NOMO-1 (cell line): ENCODE measurements around the gene NFIX.

ENCODE experiments used
- DNase-seq, 2 experiments: peaks; one replicate each; lab custom pipeline; 2025; ENCODE audit not compliant: unreplicated experiment in 2 of 2; lab: John Stamatoyannopoulos, UW

Gene NFIX

GRCh38 chr19:13087795-13088537 is 92.7 kb downstream of the NFIX start:
- DNase-seq: no peak

DNA sequence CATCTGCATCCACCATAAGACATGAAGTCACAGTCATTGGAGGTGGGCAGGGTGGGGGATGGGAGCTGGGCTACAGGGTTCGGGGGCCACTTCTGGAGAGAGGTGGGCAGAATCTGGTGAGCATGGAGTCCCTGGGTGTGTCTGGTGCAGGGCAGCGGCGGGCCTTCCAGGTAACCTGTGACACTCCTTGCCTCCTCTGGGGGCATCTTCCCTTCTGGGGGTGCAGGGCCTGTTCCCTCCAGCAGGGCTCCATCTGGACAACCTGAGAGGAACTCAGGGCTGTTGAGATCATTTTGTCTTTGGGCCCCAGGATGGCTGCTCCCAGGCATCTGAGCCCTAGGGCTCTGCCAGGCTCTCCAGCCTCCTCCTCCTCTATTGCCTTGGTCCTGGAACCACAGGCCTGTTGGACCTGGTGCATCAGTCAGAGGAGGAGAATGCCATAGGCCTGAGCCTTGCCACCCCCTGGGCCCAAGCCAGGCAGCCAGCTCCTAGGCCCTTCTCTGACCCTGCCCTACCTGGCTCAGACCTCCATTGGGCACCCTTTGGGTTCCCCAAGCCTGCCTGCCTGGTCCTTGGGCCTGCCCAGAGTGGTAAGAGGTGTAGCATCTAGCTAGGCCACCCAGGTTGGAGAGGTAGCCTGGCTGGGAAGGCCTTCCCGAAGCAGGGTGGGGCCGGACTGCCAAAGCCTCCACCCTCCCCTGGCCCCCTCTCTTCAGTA is 94.0 kb downstream of the NFIX start:
- DNase-seq: no peak

DNA sequence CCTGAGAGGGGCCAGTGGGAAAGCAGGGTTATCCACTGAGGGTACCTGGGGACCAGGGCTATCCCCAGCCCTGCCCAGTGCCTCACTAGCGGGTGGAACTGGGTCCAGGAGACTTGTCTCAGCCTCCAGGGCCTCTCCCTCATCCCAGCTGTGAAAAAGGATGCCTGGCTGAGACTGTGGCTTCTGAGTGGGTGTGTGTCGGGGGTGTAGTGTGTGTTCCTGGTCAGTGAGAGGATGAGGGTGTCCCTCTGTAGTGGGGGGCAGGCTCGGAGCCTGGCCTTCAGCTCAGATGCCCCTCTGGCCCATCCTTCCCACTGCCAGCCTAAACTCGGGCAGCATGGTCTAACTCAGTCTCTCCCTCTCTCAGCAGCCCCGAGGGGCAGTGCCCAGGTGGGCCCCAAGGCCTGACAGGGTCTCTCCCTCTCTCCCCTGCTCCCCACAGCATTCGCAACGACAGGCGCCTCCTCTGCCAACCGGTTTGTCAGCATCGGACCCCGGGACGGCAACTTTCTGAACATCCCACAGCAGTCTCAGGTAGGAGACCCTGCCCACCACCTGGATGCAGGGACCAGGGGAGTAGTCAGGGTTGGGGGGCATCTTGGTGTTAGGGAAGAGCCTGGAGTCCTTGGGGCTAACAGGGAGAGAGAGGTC is 94.7 kb downstream of the NFIX start:
- DNase-seq: no peak

- DNase-seq: peak in 1 of 2 experiments; percentile 35
Observed at GRCh38 chr19:13090511-13091231, 95.4 kb downstream of the NFIX start.

DNA sequence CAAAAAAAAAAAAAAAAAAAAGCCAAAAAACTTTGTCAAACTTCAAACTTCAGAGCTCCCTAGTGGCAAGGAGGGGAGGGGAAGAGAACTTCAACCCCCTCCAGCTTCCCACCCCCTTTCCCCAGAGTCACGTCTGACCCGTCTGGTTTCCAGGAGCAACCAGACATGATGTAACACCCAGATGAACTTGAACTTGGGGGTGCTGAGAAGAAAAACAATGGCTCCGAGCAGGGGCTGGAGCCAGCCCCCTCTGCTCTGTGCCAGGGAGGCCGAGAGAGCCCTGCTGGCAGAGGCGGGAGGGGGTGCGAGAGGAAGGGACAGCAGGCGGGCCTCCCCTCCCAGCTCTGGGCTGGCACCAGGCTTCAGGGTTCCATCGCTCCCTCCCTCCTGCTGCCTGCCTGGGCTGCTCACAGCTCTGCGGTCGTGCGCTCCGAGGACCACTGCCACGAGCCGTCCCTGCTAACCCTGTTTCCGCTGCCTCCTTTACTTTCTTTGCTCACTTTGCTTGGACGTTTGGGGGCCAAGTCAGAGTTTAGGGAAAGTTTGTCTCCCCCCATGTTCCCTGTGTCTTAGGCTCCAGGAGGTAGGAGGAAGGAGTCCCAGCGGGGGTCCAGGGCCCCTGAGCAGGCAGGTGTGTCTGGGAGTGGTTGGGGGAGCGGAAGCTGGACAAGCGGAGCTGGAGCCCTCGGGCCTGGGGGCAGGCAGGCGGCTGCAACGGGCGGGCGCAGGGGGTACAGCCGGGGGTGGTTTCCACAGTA is 96.3 kb downstream of the NFIX start:
- DNase-seq: no peak

GRCh38 chr19:13092158-13092543 is 96.9 kb downstream of the NFIX start:
- no peak for DNase-seq

DNA sequence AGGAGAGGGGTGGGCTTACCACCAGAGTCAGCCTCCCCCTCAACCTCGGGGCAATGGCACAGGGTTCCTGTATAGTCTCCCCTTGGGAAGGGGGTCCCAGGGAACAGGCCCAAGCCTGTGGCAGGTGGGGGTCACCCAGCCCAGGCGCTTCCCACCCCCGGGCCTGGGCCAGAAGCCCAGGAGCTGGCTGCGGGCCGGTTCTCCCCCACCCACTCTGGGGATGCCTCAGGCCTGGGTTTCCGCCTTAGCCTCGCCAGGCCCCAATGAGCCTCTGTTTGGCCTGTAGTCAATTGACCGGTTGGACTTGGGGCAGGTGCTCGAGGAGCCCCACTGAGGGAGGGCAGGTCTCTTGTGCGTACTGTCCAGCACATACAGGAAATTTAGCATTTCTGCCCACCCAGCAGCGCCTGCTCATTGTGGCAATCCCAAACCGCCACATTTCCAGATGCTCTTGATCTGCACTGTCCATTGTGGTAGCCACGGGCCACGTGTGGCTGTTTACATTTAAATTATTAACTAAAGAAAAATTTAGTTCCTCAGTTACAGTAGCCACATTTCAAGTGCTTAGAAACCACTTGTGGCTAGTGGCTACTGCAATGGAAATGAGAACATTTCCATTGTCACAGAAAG is 97.4 kb downstream of the NFIX start:
- DNase-seq: no peak

DNA sequence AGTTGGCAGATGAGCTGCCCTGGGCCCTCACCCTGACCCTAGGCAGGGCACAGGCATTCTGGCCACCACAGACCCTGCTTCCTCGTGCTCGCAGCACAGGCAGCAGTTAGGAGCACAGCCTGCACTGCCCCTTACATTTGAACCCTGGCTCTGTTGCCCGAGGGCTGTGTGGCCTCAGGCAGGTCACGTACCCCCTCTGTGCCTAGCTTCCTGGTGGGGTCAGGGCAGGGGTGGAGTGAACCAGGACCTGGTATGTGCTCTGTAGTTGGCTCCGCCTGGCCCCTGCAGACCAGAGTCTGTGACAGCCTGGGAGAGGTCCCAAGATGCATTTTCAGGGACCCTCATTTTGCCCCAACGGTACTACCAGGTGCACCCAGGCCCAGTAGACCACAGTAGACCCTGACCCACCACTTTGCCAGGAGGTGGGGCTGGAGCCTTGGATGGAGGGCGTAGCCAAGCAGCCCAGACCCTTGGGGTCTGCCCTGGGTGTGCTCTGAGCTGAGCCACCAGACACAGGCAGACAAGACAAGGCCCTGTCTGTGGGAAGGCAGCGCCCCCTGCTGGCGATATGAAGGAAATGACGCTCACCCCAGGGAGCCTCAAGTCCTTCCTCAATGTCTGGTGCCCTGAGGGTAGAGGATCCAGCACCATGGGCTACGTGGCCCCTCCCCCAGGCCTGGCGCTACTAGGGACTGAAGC is 98.3 kb downstream of the NFIX start:
- peak; percentile 68 to 73 for DNase-seq

DNA sequence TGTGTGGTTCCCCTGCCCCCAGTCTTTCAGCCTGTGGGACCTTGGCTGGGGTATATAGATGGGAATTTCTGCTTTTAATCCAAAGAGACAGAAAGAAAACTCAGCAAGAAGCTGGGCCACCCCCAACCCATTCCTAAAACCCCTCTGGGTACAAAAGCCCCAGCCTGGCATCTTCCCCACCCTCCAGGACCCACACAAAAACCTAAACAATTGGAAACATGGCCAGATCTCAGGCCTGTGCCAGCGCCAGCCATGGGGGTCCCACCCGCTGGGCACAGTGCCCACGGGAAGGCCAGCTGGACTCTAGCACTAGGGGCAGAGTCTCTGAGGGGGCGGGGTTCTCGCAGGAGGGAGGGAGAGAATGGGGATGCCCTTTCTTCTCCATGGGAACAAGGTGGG is 98.8 kb downstream of the NFIX start:
- DNase-seq: no peak

GRCh38 chr19:13094771-13095392 is 99.6 kb downstream of the NFIX start:
- no peak for DNase-seq

DNA sequence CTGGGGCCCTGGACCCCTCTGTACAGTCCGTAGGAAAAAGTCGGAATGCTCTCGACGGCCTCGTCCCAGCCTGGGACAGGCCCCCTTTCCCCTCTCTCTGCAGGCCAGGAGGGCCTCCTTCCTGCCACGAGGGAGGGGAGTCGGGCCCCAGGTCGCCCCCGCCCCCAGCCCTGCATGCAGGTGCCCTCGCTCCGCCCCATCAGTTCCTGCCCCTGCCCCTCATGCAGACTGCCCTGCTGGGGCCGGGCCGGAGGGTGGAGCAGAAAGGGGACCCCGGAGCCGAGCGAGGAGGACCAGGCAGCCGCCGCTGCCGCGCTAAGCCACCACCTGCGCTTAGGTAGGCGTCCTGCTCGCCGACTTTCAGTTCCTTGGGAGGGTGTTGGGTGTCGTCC is 100.1 kb downstream of the NFIX start:
- no peak for DNase-seq

- DNase-seq: peak; percentile 57 to 62
Observed at GRCh38 chr19:13095934-13096927, 101.0 kb downstream of the NFIX start.

GRCh38 chr19:13097033-13097462 is 101.8 kb downstream of the NFIX start:
- peak in 1 of 2 experiments; percentile 33 for DNase-seq

DNA sequence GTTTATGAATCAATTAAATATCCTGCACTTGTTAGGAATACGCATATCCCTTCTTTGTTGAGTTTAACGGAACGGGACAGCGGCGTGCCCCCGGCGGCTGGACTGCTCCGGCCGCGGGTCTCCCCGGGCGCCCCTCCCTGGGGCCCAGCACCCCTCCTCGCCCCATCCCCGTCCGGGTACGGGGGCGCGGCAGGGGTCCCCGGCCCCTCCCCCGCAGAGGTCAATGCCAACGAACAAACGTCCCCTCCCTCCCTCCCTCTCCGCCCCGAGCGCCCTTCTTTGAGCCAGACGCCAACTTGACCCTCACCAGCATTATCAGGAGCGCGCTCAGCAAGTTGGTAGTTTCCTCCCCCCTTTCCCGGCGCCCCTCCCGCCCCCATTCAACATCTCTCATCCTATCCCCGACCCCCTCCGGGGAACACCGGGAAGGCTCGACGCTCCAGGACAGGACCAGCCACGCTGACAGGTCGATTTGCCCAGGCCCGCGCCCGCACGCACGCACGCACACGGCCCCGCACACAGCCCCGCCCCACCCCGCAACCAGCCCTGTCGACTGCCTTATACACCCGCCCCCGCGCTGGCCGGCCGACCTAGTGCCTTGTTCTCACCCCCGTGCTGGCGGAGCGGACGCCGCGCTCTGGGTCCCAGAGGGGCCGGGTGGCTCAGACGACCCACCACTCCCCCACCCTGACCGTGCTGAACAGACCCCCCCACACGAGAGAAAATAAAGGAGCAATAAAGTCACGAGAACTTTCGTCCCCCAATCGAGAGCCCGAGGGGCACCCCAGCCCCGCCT is 102.4 kb downstream of the NFIX start:
- peak; percentile 42 to 70 for DNase-seq

DNA sequence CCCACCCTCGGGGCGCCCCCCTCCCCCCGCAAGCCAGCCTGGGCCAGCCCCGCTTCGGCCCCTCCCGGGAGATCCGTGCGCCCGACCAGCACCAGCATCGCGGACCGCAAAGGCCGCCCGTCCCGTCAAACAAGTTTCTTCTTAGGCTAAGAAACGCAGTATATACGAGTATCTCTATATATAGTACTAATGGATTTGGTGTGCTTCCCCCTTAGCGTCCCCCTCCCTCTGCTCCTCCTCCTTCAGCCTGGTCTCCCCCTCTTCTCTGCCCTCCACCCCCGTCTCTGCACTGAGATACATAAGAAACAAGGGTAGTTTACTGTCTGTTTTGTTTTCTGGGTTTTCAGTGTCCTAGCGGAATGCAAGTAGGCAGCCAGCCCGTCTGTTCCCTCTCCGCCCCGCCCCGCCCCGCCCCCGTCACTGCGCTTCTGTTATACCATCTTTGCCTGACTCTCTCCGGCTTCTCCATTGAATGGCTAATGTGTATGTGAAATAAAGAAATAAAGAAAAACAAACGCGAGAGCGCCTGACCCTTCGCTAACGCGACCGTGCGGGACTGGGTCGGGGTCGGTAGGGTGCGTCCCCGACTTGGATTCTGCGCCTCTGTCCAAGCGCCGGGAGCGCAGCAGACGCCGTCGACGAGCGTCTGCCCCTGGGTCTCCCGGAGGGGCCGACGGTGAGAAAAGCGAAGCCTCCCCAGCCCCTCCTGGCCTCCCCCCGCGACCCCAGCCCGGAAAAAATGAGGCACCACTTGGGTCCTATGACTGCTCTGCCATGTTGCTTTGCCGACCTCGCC is 103.2 kb downstream of the NFIX start:
- DNase-seq: peak; percentile 58 to 70
